CD4-positive, alpha-beta memory T cell (primary cell): ENCODE measurements around the gene OSM. TPM values are rescaled to one million over a fixed set of nuclear protein-coding genes. Genes with fewer than 3 reads are reported as not detected.

Source experiments
- CTCF ChIA-PET: fragments of 350-600 bp; sonication (Branson Sonifier 250); formaldehyde crosslinking; loops from one replicate; lab custom pipeline; 2021; ENCODE audit warnings: inconsistent platforms; ENCODE audit not compliant: partially characterized antibody; lab: Charles Lee
- POLR2A ChIA-PET: fragments of 350-600 bp; sonication (Branson Sonifier 250); formaldehyde crosslinking; loops from one replicate; lab custom pipeline; 2021; ENCODE audit not compliant: partially characterized antibody; lab: Charles Lee
- DNase-seq, 5 donors: peaks; one replicate each; pipeline versions ENCODE4 v3.0.0 to v3.0.0-alpha.2; 2020 to 2022; ENCODE audit warnings: mixed read lengths in 1 of 5
- H3K27ac ChIP-seq: one replicate; pipeline ENCODE4 v1.7.0; 2013; ENCODE audit warnings: low read depth, low read length
- H3K27me3 ChIP-seq: 2 replicates; pipeline ENCODE4 v1.7.0; 2013; ENCODE audit warnings: mild to moderate bottlenecking, low read length, moderate library complexity; ENCODE audit not compliant: insufficient read depth
- H3K36me3 ChIP-seq: 2 replicates; pipeline ENCODE4 v1.7.0; 2013; ENCODE audit warnings: mild to moderate bottlenecking, low read length, moderate library complexity; ENCODE audit not compliant: insufficient read depth
- H3K4me1 ChIP-seq: 2 replicates; pipeline ENCODE4 v1.7.0; 2013; ENCODE audit warnings: mild to moderate bottlenecking, low read length, moderate library complexity; ENCODE audit not compliant: insufficient read depth
- H3K4me3 ChIP-seq, 2 donors: one replicate each; pipeline ENCODE4 v1.7.0; 2013; ENCODE audit warnings: low read length in 2 of 2, mild to moderate bottlenecking in 1 of 2
- H3K9me3 ChIP-seq, 2 donors: one replicate each; pipeline ENCODE4 v1.7.0; 2013; ENCODE audit warnings: low read length in 2 of 2, control low read depth in 1 of 2; ENCODE audit not compliant: control insufficient read depth in 1 of 2
- H3K27ac Mint-ChIP-seq, 7 donors: one replicate each; pipeline ENCODE4 v1.8.0; 2020 to 2021; ENCODE audit warnings: mixed read lengths in 7 of 7, mild to moderate bottlenecking in 6 of 7, inconsistent platforms in 3 of 7, moderate library complexity in 3 of 7
- H3K27me3 Mint-ChIP-seq, 2 donors: one replicate each; pipeline ENCODE4 v1.8.0; 2020 to 2021; ENCODE audit warnings: mixed read lengths in 2 of 2
- H3K36me3 Mint-ChIP-seq, 2 donors: one replicate each; pipeline ENCODE4 v1.8.0; 2020 to 2021; ENCODE audit warnings: mixed read lengths in 2 of 2, inconsistent platforms in 1 of 2, mild to moderate bottlenecking in 1 of 2
- H3K4me1 Mint-ChIP-seq, 4 donors: one replicate each; pipeline ENCODE4 v1.8.0; 2020 to 2021; ENCODE audit warnings: mixed read lengths in 4 of 4, mild to moderate bottlenecking in 1 of 4
- H3K4me3 Mint-ChIP-seq, 8 donors: one replicate each; pipeline ENCODE4 v1.8.0; 2020 to 2021; ENCODE audit warnings: mixed read lengths in 8 of 8, mild to moderate bottlenecking in 7 of 8, moderate library complexity in 6 of 8, inconsistent platforms in 3 of 8
- H3K9me3 Mint-ChIP-seq, 8 donors: one replicate each; pipeline ENCODE4 v1.8.0; 2020 to 2021; ENCODE audit warnings: mixed read lengths in 8 of 8, mild to moderate bottlenecking in 5 of 8, inconsistent platforms in 3 of 8, moderate library complexity in 1 of 8
- intact Hi-C: fragments of 100-400 bp; cut with micrococcal nuclease; formaldehyde crosslinking; loops from one replicate; pipeline ENCODE4 v1.15.1; 2023
- polyA plus RNA-seq, 2 donors: library from polyadenylated mRNA; unstranded; fragments of 300-500 nt; fragmentation: Illumina TruSeq; gene quantifications; one replicate each; pipeline ENCODE4 v1.2.3, GENCODE V29; 2021
- total RNA-seq, 2 experiments: library from RNA; stranded (reverse); gene quantifications; one replicate each; pipeline ENCODE4 v1.2.3, GENCODE V29; 2021

The OSM gene
- total and polyA plus RNA-seq, 4 experiments from 2014 or later, result 1.1 to 103 (median 12.7) TPM

GRCh38 chr22:30286813-30287647 lies 20.4 kb upstream of the OSM start:
- H3K9me3 Mint-ChIP-seq, result no peaks in the 10 kb centered on the region
- Histone ChIP-seq H3K4me3 (no peak overlapping the region), H3K36me3 (peaks cover 2% of the 10 kb centered on the region), H3K4me1 (peaks cover 57% of the 10 kb centered on the region), H3K9me3 (no peaks in the 10 kb centered on the region), H3K27ac (no peak overlapping the region), H3K27me3 (no peaks in the 10 kb centered on the region)
- no peaks in the 10 kb centered on the region for H3K27me3 Mint-ChIP-seq
- CTCF ChIA-PET, result interaction anchor here (0.6 to 11.1 kb wide), 33 partner anchors 8 to 201 kb away, joined by 3 to 392 read pairs (median 8); partner anchors contain the start of genes CCDC157, RNF215, SEC14L2 and SF3A1
- intact Hi-C loops, result loop anchor here (1.0 kb wide), 2 partner anchors 24 to 179 kb away; no protein-coding TSS in a partner anchor
- H3K27ac Mint-ChIP-seq, result peak overlapping the region; percentile 22 to 94 (median 70)
- POLR2A ChIA-PET, result interaction anchor here (0.7 to 15.0 kb wide), 16 partner anchors 11 to 183 kb away, joined by 3 to 333 read pairs (median 33); partner anchors contain the start of genes CCDC157, OSM, RNF215 and SF3A1
- H3K4me3 Mint-ChIP-seq, result peak overlapping the region in 2 of 8 donors; percentile 29 to 46
- DNase-seq, result peak; percentile 82 to 85 (median 83)
- H3K4me1 Mint-ChIP-seq, result peaks cover 24 to 60% (median 39%) of the 10 kb centered on the region in 4 donors
- H3K36me3 Mint-ChIP-seq, result peaks cover 10 to 16% of the 10 kb centered on the region in 2 donors

GRCh38 chr22:30286331-30286730 lies 19.7 kb upstream of the OSM start:
- H3K9me3 Mint-ChIP-seq, result no peaks in the 10 kb centered on the region
- H3K4me1 ChIP-seq, result peaks cover 58% of the 10 kb centered on the region
- peak overlapping the region in 2 of 8 donors; percentile 29 to 46 for H3K4me3 Mint-ChIP-seq
- H3K36me3 Mint-ChIP-seq, result peaks cover 10 to 11% of the 10 kb centered on the region in 2 donors
- H3K36me3 ChIP-seq, result no peaks in the 10 kb centered on the region
- H3K27ac ChIP-seq, result no peak overlapping the region
- DNase-seq, result no peak
- peak overlapping the region in 3 of 7 donors; percentile 22 to 91 (median 71) for H3K27ac Mint-ChIP-seq
- no peak overlapping the region for H3K4me3 ChIP-seq
- H3K4me1 Mint-ChIP-seq, result peaks cover 22 to 58% (median 40%) of the 10 kb centered on the region in 4 donors
- no peaks in the 10 kb centered on the region for H3K9me3 ChIP-seq
- POLR2A ChIA-PET, result interaction anchor here (0.6 to 15.0 kb wide), 7 partner anchors 19 to 178 kb away, joined by 3 to 333 read pairs (median 4); partner anchors contain the start of genes CCDC157, OSM, RNF215 and SF3A1
- CTCF ChIA-PET, result interaction anchor here (0.6 to 11.1 kb wide), 8 partner anchors 9 to 181 kb away, joined by 3 to 392 read pairs (median 4); partner anchors contain the start of gene RNF215
- intact Hi-C loops, result no loop called here
- no peaks in the 10 kb centered on the region for H3K27me3 Mint-ChIP-seq
- no peaks in the 10 kb centered on the region for H3K27me3 ChIP-seq

GRCh38 chr22:30285846-30286200 lies 19.2 kb upstream of the OSM start:
- intact Hi-C loops, result no loop called here
- peaks cover 9 to 10% of the 10 kb centered on the region in 2 donors for H3K36me3 Mint-ChIP-seq
- H3K4me1 ChIP-seq, result peaks cover 53% of the 10 kb centered on the region
- no peaks in the 10 kb centered on the region for H3K9me3 Mint-ChIP-seq
- DNase-seq, result peak in 1 of 5 donors; percentile 31
- H3K36me3 ChIP-seq, result no peaks in the 10 kb centered on the region
- H3K27me3 ChIP-seq, result no peaks in the 10 kb centered on the region
- no peak overlapping the region for H3K4me3 ChIP-seq
- no peak overlapping the region for H3K27ac Mint-ChIP-seq
- no peaks in the 10 kb centered on the region for H3K27me3 Mint-ChIP-seq
- ChIA-PET POLR2A (interaction anchor here (0.6 to 15.0 kb wide), 7 partner anchors 20 to 178 kb away, joined by 3 to 333 read pairs (median 4); partner anchors contain the start of genes CCDC157, OSM, RNF215 and SF3A1), CTCF (interaction anchor here (0.6 to 11.1 kb wide), 9 partner anchors 8 to 180 kb away, joined by 3 to 392 read pairs (median 4); partner anchors contain the start of gene RNF215)
- peaks cover 22 to 57% (median 40%) of the 10 kb centered on the region in 4 donors for H3K4me1 Mint-ChIP-seq
- no peak overlapping the region for H3K4me3 Mint-ChIP-seq
- H3K9me3 ChIP-seq, result no peaks in the 10 kb centered on the region
- H3K27ac ChIP-seq, result no peak overlapping the region

- Mint-ChIP-seq H3K27ac (peak overlapping the region in 1 of 7 donors; percentile 67), H3K9me3 (no peaks in the 10 kb centered on the region), H3K36me3 (peaks cover 9 to 10% of the 10 kb centered on the region in 2 donors), H3K27me3 (no peaks in the 10 kb centered on the region), H3K4me1 (peaks cover 19 to 52% (median 36%) of the 10 kb centered on the region in 4 donors), H3K4me3 (no peak overlapping the region)
- H3K4me1 ChIP-seq, result peaks cover 48% of the 10 kb centered on the region
- peak in 1 of 5 donors; percentile 21 for DNase-seq
- H3K9me3 ChIP-seq, result no peaks in the 10 kb centered on the region
- ChIA-PET POLR2A (interaction anchor here (1.3 to 15.0 kb wide), 4 partner anchors 20 to 71 kb away, joined by 4 to 333 read pairs (median 112); partner anchors contain the start of genes CCDC157, OSM and SF3A1), CTCF (interaction anchor here (0.7 to 11.1 kb wide), 8 partner anchors 43 to 280 kb away, joined by 3 to 392 read pairs (median 4); partner anchors contain the start of gene RNF215)
- no peaks in the 10 kb centered on the region for H3K27me3 ChIP-seq
- intact Hi-C loops, result no loop called here
- H3K27ac ChIP-seq, result no peak overlapping the region
- no peak overlapping the region for H3K4me3 ChIP-seq
- H3K36me3 ChIP-seq, result no peaks in the 10 kb centered on the region
Observed at GRCh38 chr22:30285176-30285845, 18.7 kb upstream of the OSM start.

GRCh38 chr22:30284666-30285065 lies 18.0 kb upstream of the OSM start:
- H3K27ac Mint-ChIP-seq, result peak overlapping the region in 4 of 7 donors; percentile 18 to 67 (median 53)
- Histone ChIP-seq H3K9me3 (no peaks in the 10 kb centered on the region), H3K4me1 (peaks cover 46% of the 10 kb centered on the region), H3K4me3 (no peak overlapping the region), H3K27me3 (no peaks in the 10 kb centered on the region), H3K27ac (no peak overlapping the region), H3K36me3 (no peaks in the 10 kb centered on the region)
- H3K36me3 Mint-ChIP-seq, result peaks cover 4 to 10% of the 10 kb centered on the region in 2 donors
- H3K27me3 Mint-ChIP-seq, result no peaks in the 10 kb centered on the region
- no peak overlapping the region for H3K4me3 Mint-ChIP-seq
- intact Hi-C loops, result no loop called here
- peaks cover 15 to 49% (median 33%) of the 10 kb centered on the region in 4 donors for H3K4me1 Mint-ChIP-seq
- ChIA-PET POLR2A (interaction anchor here (12.2 to 15.0 kb wide), 2 partner anchors 20 to 21 kb away, joined by 106 to 333 read pairs; partner anchors contain the start of gene OSM), CTCF (interaction anchor here (0.6 to 11.1 kb wide), 6 partner anchors 101 to 769 kb away, joined by 3 to 392 read pairs (median 20); partner anchors contain the start of gene RNF215)
- no peaks in the 10 kb centered on the region for H3K9me3 Mint-ChIP-seq
- DNase-seq, result peak in 1 of 5 donors; percentile 2

- Histone ChIP-seq H3K4me3 (no peak overlapping the region), H3K27ac (no peak overlapping the region), H3K36me3 (no peaks in the 10 kb centered on the region), H3K9me3 (no peaks in the 10 kb centered on the region), H3K27me3 (no peaks in the 10 kb centered on the region), H3K4me1 (peaks cover 50% of the 10 kb centered on the region)
- ChIA-PET CTCF (interaction anchor here (0.6 to 11.1 kb wide), 4 partner anchors 102 to 768 kb away, joined by 3 to 392 read pairs (median 128); partner anchors contain the start of gene RNF215), POLR2A (interaction anchor here (12.2 kb wide), 1 partner anchor 19 kb away, joined by 106 read pairs; the partner anchor contains the start of gene OSM)
- no peaks in the 10 kb centered on the region for H3K9me3 Mint-ChIP-seq
- no peak overlapping the region for H3K4me3 Mint-ChIP-seq
- peaks cover 16 to 49% (median 38%) of the 10 kb centered on the region in 4 donors for H3K4me1 Mint-ChIP-seq
- intact Hi-C loops, result no loop called here
- peaks cover 3 to 10% of the 10 kb centered on the region in 2 donors for H3K36me3 Mint-ChIP-seq
- peak in 1 of 5 donors; percentile 14 for DNase-seq
- no peaks in the 10 kb centered on the region for H3K27me3 Mint-ChIP-seq
- H3K27ac Mint-ChIP-seq, result no peak overlapping the region
Observed at GRCh38 chr22:30284172-30284571, 17.5 kb upstream of the OSM start.
